Testis (tissue), 3 donors: ENCODE measurements around the gene NEURL4. TPM values are rescaled to one million over a fixed set of nuclear protein-coding genes. Genes with fewer than 3 reads are reported as not detected.
A peak's percentile ranks its signal among the peaks of the same experiment; 100 is the strongest.

Source experiments
- DNase-seq: peaks from one replicate; pipeline ENCODE4 v3.0.0-alpha.2; 2019
- H3K27ac ChIP-seq, 2 donors: fragments of 200-600 bp; sonication (generic); one replicate each; pipeline ENCODE4 v1.5.1; 2019
- H3K27me3 ChIP-seq: fragments of 200-600 bp; sonication (generic); one replicate; pipeline ENCODE4 v1.5.1; 2019
- H3K36me3 ChIP-seq: fragments of 200-600 bp; sonication (generic); one replicate; pipeline ENCODE4 v1.5.1; 2017; ENCODE audit warnings: low read depth; ENCODE audit errors: missing control alignments
- H3K4me1 ChIP-seq: fragments of 200-600 bp; sonication (generic); one replicate; pipeline ENCODE4 v1.5.1; 2019
- H3K4me3 ChIP-seq, 2 donors: fragments of 200-600 bp; sonication (generic); one replicate each; pipeline ENCODE4 v1.5.1; 2017 to 2019
- H3K9me3 ChIP-seq: fragments of 200-600 bp; sonication (generic); one replicate; pipeline ENCODE4 v1.5.1; 2017
- CTCF ChIP-seq, 3 experiments: fragments of 450-650 bp in 2 of 3; fragments of 200-600 bp in 1 of 3; sonication (generic) in 1 of 3; IDR thresholded peaks; one replicate each; pipeline ENCODE4 v1.5.1; 2016 to 2019; ENCODE audit warnings: antibody characterized with exemption in 3 of 3, mild to moderate bottlenecking in 2 of 3, moderate library complexity in 1 of 3
- POLR2A ChIP-seq: fragments of 450-650 bp; IDR thresholded peaks from one replicate; pipeline ENCODE4 v1.6.1; 2017; ENCODE audit warnings: antibody characterized with exemption, mild to moderate bottlenecking, moderate library complexity
- WGBS, 2 donors: methylation state at CpG; one replicate each; pipeline ENCODE4 v1.1.5; 2018; 5-methylcytosine and 5-hydroxymethylcytosine counted together
- intact Hi-C: fragments of 100-400 bp; cut with DNase I; formaldehyde crosslinking; loops from one replicate; pipeline ENCODE4 v1.15.1; 2023; ENCODE audit warnings: low total_unique reads
- polyA plus RNA-seq: library from polyadenylated mRNA; stranded (reverse); fragments of 350-450 nt; fragmentation: Illumina TruSeq; extraction: RNeasy Lipid Tissue Mini Kit (QIAGEN cat#74804); gene quantifications from one replicate; pipeline ENCODE4 v1.2.3, GENCODE V29; 2014; ENCODE audit warnings: low read depth, low replicate concordance; ENCODE audit not compliant: insufficient read depth
- total RNA-seq, 2 donors: library from RNA; depleted of rRNA; stranded (reverse); fragments of >200 nt; gene quantifications; one replicate each; pipeline ENCODE4 v1.2.3, GENCODE V29; 2016

Gene NEURL4
- total and polyA plus RNA-seq, 3 donors from 2014 or later: 34.5 to 50.6 (median 38.3) TPM

- no peaks in the 10 kb centered on the region for H3K9me3 ChIP-seq
- 94 to 98% methylated on average over 4 to 16 of the region's 16 CpGs for WGBS, 2 donors
- DNase-seq: no peak
- H3K4me1 ChIP-seq: peaks cover 12% of the 10 kb centered on the region
- TF ChIP-seq CTCF (IDR thresholded peaks at IDR 0.05): no peak
- TF ChIP-seq POLR2A: no peak
- H3K27me3 ChIP-seq: no peaks in the 10 kb centered on the region
- intact Hi-C loops: no loop called here
- no peak overlapping the region for H3K4me3 ChIP-seq
- H3K27ac ChIP-seq: no peak overlapping the region
- H3K36me3 ChIP-seq: no peaks in the 10 kb centered on the region
Measured at GRCh38 chr17:7284911-7285310, 44.2 kb downstream of the NEURL4 start.

GRCh38 chr17:7283471-7284216 is 45.5 kb downstream of the NEURL4 start:
- Histone ChIP-seq H3K4me1 (peaks cover 12% of the 10 kb centered on the region), H3K4me3 (no peak overlapping the region), H3K36me3 (no peaks in the 10 kb centered on the region), H3K9me3 (no peaks in the 10 kb centered on the region), H3K27ac (no peak overlapping the region), H3K27me3 (no peaks in the 10 kb centered on the region)
- DNase-seq: no peak
- intact Hi-C loops: no loop called here
- 90 to 93% methylated on average over 15 to 18 of the region's 18 CpGs for WGBS, 2 donors
- TF ChIP-seq CTCF (IDR thresholded peaks at IDR 0.05) (no peak), POLR2A (no peak)

- intact Hi-C loops: no loop called here
- WGBS, 2 donors: 58 to 60% methylated on average over 6 of the region's 6 CpGs
- H3K4me1 ChIP-seq: peaks cover 12% of the 10 kb centered on the region
Measured at GRCh38 chr17:7282752-7283321, 46.3 kb downstream of the NEURL4 start.

GRCh38 chr17:7281953-7282751 is 47.0 kb downstream of the NEURL4 start:
- no peaks in the 10 kb centered on the region for H3K36me3 ChIP-seq
- H3K27me3 ChIP-seq: no peaks in the 10 kb centered on the region
- no peaks in the 10 kb centered on the region for H3K9me3 ChIP-seq
- no peak for DNase-seq
- peaks cover 12% of the 10 kb centered on the region for H3K4me1 ChIP-seq
- intact Hi-C loops: no loop called here
- peak overlapping the region; percentile 49 to 60 for H3K4me3 ChIP-seq
- no peak for TF ChIP-seq POLR2A
- TF ChIP-seq CTCF (IDR thresholded peaks at IDR 0.05): no peak
- WGBS, 2 donors: 5 to 6% methylated on average over 24 to 37 of the region's 43 CpGs
- peak overlapping the region; percentile 82 to 83 for H3K27ac ChIP-seq

More at GRCh38 chr17:7282752-7283321, 46.3 kb downstream of the NEURL4 start:
- H3K27ac ChIP-seq: peak overlapping the region in 1 of 2 donors; percentile 82
- H3K36me3 ChIP-seq: no peaks in the 10 kb centered on the region
- no peaks in the 10 kb centered on the region for H3K9me3 ChIP-seq
- no peak overlapping the region for H3K4me3 ChIP-seq
- TF ChIP-seq CTCF (IDR thresholded peaks at IDR 0.05) (no peak), POLR2A (no peak)
- no peak for DNase-seq
- no peaks in the 10 kb centered on the region for H3K27me3 ChIP-seq
